HEK293 (cell line): ENCODE data around the gene TPST2.

Source experiments
- GLIS1 ChIP-seq: fragments of 450-650 bp; formaldehyde crosslinking; IDR thresholded peaks from 2 replicates; pipeline ENCODE4 v1.5.1; 2016; ENCODE audit warnings: missing biosample characterization, missing genetic modification characterization
- ZNF335 ChIP-seq: fragments of 450-650 bp; formaldehyde crosslinking; conservative IDR thresholded peaks from 2 replicates; pipeline ENCODE4 v1.5.1; 2016; ENCODE audit warnings: missing biosample characterization, missing genetic modification characterization
- TF ChIP-seq, protein P1 (sequence below): fragments of 450-650 bp; formaldehyde crosslinking; IDR thresholded peaks from 2 replicates; pipeline ENCODE4 v1.5.1; 2017; ENCODE audit warnings: missing biosample characterization, missing genetic modification characterization

GRCh38 chr22:26534874-26535602, 54.9 kb downstream of the TPST2 start:
- no peak for TF ChIP-seq ZNF335 (tag by site-specific recombination)
- TF ChIP-seq, protein P1, sequence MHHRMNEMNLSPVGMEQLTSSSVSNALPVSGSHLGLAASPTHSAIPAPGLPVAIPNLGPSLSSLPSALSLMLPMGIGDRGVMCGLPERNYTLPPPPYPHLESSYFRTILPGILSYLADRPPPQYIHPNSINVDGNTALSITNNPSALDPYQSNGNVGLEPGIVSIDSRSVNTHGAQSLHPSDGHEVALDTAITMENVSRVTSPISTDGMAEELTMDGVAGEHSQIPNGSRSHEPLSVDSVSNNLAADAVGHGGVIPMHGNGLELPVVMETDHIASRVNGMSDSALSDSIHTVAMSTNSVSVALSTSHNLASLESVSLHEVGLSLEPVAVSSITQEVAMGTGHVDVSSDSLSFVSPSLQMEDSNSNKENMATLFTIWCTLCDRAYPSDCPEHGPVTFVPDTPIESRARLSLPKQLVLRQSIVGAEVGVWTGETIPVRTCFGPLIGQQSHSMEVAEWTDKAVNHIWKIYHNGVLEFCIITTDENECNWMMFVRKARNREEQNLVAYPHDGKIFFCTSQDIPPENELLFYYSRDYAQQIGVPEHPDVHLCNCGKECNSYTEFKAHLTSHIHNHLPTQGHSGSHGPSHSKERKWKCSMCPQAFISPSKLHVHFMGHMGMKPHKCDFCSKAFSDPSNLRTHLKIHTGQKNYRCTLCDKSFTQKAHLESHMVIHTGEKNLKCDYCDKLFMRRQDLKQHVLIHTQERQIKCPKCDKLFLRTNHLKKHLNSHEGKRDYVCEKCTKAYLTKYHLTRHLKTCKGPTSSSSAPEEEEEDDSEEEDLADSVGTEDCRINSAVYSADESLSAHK (tag by site-specific recombination): no peak
- TF ChIP-seq GLIS1 (tag by site-specific recombination): no peak
